Measurements from ENCODE around the gene KIAA0513.

KIAA0513 gene

GRCh38 chr16:85074225-85074914 lies 46.8 kb downstream of the KIAA0513 start:
- no peak for TF ChIP-seq Cebpa-rat (IDR thresholded peaks at IDR 0.05)
- Histone ChIP-seq H4K20me1 (peaks cover 0 to 47% (median 23%) of the 10 kb centered on the region in 11 experiments; a peak in 14 of 22 replicates), H3K9me3 (replicated peaks in 1 of 11) (no peaks in the 10 kb centered on the region), H3K9ac (no peak overlapping the region), H3K4me1 (peaks cover 40 to 56% (median 48%) of the 10 kb centered on the region in 10 experiments), H3K27ac (no peak overlapping the region), H3K4me2 (no peak overlapping the region), H3K4me3 (no peak overlapping the region), H3K36me3 (peaks cover 0 to 100% (median 76%) of the 10 kb centered on the region in 11 experiments; a peak in 18 of 22 replicates), H3K27me3 (peaks cover 22 to 51% (median 41%) of the 10 kb centered on the region in 11 experiments)

GRCh38 chr16:85075236-85075924 lies 47.8 kb downstream of the KIAA0513 start:
- H3K4me1 ChIP-seq: peaks cover 36 to 53% (median 46%) of the 10 kb centered on the region in 10 experiments
- peak overlapping the region in 5 of 11 experiments; percentile 9 to 66 (median 56); a peak in 2 of 22 replicates for H3K4me2 ChIP-seq
- no peak overlapping the region for H3K4me3 ChIP-seq
- peaks cover 0 to 100% (median 72%) of the 10 kb centered on the region in 11 experiments; a peak in 18 of 22 replicates for H3K36me3 ChIP-seq
- peaks cover 18 to 49% (median 38%) of the 10 kb centered on the region in 11 experiments; a peak in 21 of 22 replicates for H3K27me3 ChIP-seq
- H3K9me3 ChIP-seq (replicated peaks in 1 of 11): no peaks in the 10 kb centered on the region
- no peak overlapping the region for H3K9ac ChIP-seq
- H4K20me1 ChIP-seq: peaks cover 0 to 45% (median 20%) of the 10 kb centered on the region in 11 experiments; a peak in 13 of 22 replicates
- no peak overlapping the region for H3K27ac ChIP-seq
- no peak for TF ChIP-seq Cebpa-rat (IDR thresholded peaks at IDR 0.05)

- Histone ChIP-seq H3K36me3 (peaks cover 0 to 98% (median 59%) of the 10 kb centered on the region in 11 experiments; a peak in 18 of 22 replicates), H3K27me3 (peaks cover 27 to 58% (median 44%) of the 10 kb centered on the region in 11 experiments; a peak in 21 of 22 replicates), H3K9me3 (replicated peaks in 1 of 11) (no peaks in the 10 kb centered on the region), H3K4me1 (peaks cover 42 to 56% (median 50%) of the 10 kb centered on the region in 10 experiments), H3K9ac (peak overlapping the region in 4 of 11 experiments; percentile 4 to 21 (median 14); a peak in 2 of 22 replicates), H3K27ac (peak overlapping the region in 1 of 11 experiments; percentile 42; a peak in 3 of 22 replicates), H4K20me1 (peaks cover 0 to 45% (median 29%) of the 10 kb centered on the region in 11 experiments; a peak in 13 of 22 replicates), H3K4me3 (no peak overlapping the region), H3K4me2 (peak overlapping the region; percentile 36 to 76 (median 66); a peak in 21 of 22 replicates)
- no peak for TF ChIP-seq Cebpa-rat (IDR thresholded peaks at IDR 0.05)
Observed at GRCh38 chr16:85077039-85077438, 49.4 kb downstream of the KIAA0513 start.

GRCh38 chr16:85077576-85078125 lies 50.1 kb downstream of the KIAA0513 start:
- Histone ChIP-seq H3K4me2 (peak overlapping the region; percentile 36 to 76 (median 66)), H4K20me1 (peaks cover 0 to 49% (median 35%) of the 10 kb centered on the region in 11 experiments; a peak in 13 of 22 replicates), H3K9ac (peak overlapping the region in 5 of 11 experiments; percentile 5 to 39 (median 12); a peak in 5 of 22 replicates), H3K36me3 (peaks cover 0 to 92% (median 57%) of the 10 kb centered on the region in 11 experiments; a peak in 18 of 22 replicates), H3K27me3 (peaks cover 27 to 61% (median 48%) of the 10 kb centered on the region in 11 experiments; a peak in 21 of 22 replicates), H3K4me3 (no peak overlapping the region), H3K4me1 (peaks cover 42 to 57% (median 51%) of the 10 kb centered on the region in 10 experiments), H3K27ac (peak overlapping the region in 3 of 11 experiments; percentile 7 to 42 (median 21); a peak in 4 of 22 replicates), H3K9me3 (replicated peaks in 1 of 11) (no peaks in the 10 kb centered on the region)
- no peak for TF ChIP-seq Cebpa-rat (IDR thresholded peaks at IDR 0.05)

GRCh38 chr16:85078226-85078625 lies 50.6 kb downstream of the KIAA0513 start:
- no peak for TF ChIP-seq Cebpa-rat (IDR thresholded peaks at IDR 0.05)
- H3K9ac ChIP-seq: peak overlapping the region in 2 of 11 experiments; percentile 5 to 12; a peak in 4 of 22 replicates
- H3K27me3 ChIP-seq: peaks cover 27 to 62% (median 48%) of the 10 kb centered on the region in 11 experiments; a peak in 21 of 22 replicates
- H3K4me2 ChIP-seq: peak overlapping the region; percentile 36 to 76 (median 66); a peak in 20 of 22 replicates
- H3K4me3 ChIP-seq: no peak overlapping the region
- peaks cover 0 to 53% (median 33%) of the 10 kb centered on the region in 11 experiments; a peak in 13 of 22 replicates for H4K20me1 ChIP-seq
- peaks cover 44 to 58% (median 54%) of the 10 kb centered on the region in 10 experiments for H3K4me1 ChIP-seq
- peaks cover 0 to 86% (median 51%) of the 10 kb centered on the region in 11 experiments; a peak in 18 of 22 replicates for H3K36me3 ChIP-seq
- H3K27ac ChIP-seq: peak overlapping the region in 2 of 11 experiments; percentile 5 to 9; a peak in 1 of 22 replicates
- no peaks in the 10 kb centered on the region for H3K9me3 ChIP-seq (replicated peaks in 1 of 11)

GRCh38 chr16:85078952-85079351 lies 51.4 kb downstream of the KIAA0513 start:
- Histone ChIP-seq H4K20me1 (peaks cover 0 to 58% (median 37%) of the 10 kb centered on the region in 11 experiments; a peak in 13 of 22 replicates), H3K4me2 (no peak overlapping the region; a peak in 1 of 22 replicates), H3K9me3 (replicated peaks in 1 of 11) (no peaks in the 10 kb centered on the region), H3K4me1 (peaks cover 51 to 65% (median 61%) of the 10 kb centered on the region in 10 experiments), H3K4me3 (no peak overlapping the region), H3K9ac (no peak overlapping the region), H3K27ac (peak overlapping the region in 2 of 11 experiments; percentile 5 to 9; a peak in 1 of 22 replicates), H3K27me3 (peaks cover 27 to 62% (median 48%) of the 10 kb centered on the region in 11 experiments; a peak in 21 of 22 replicates), H3K36me3 (peaks cover 0 to 79% (median 45%) of the 10 kb centered on the region in 11 experiments; a peak in 17 of 22 replicates)
- no peak for TF ChIP-seq Cebpa-rat (IDR thresholded peaks at IDR 0.05)

- Histone ChIP-seq H3K27ac (no peak overlapping the region), H3K27me3 (peaks cover 27 to 62% (median 48%) of the 10 kb centered on the region in 11 experiments; a peak in 21 of 22 replicates), H3K4me1 (peaks cover 59 to 75% (median 71%) of the 10 kb centered on the region in 10 experiments), H3K9me3 (replicated peaks in 1 of 11) (no peaks in the 10 kb centered on the region), H3K4me3 (no peak overlapping the region), H4K20me1 (peaks cover 0 to 60% (median 37%) of the 10 kb centered on the region in 11 experiments; a peak in 13 of 22 replicates), H3K36me3 (peaks cover 0 to 68% (median 40%) of the 10 kb centered on the region in 11 experiments; a peak in 17 of 22 replicates), H3K9ac (no peak overlapping the region), H3K4me2 (0 out of 22 replicates have a peak overlapping the region, but pooled peaks of 1 of the 11 experiments have one; percentile 22)
- TF ChIP-seq Cebpa-rat (IDR thresholded peaks at IDR 0.05): no peak
Observed at GRCh38 chr16:85079785-85080570, 52.4 kb downstream of the KIAA0513 start.
